ENCODE measurements around the gene GPR26. TPM values are rescaled to one million over a fixed set of nuclear protein-coding genes. Genes with fewer than 3 reads are reported as not detected.

GPR26 gene, protein sequence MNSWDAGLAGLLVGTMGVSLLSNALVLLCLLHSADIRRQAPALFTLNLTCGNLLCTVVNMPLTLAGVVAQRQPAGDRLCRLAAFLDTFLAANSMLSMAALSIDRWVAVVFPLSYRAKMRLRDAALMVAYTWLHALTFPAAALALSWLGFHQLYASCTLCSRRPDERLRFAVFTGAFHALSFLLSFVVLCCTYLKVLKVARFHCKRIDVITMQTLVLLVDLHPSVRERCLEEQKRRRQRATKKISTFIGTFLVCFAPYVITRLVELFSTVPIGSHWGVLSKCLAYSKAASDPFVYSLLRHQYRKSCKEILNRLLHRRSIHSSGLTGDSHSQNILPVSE
- not detected for total RNA-seq

DNA sequence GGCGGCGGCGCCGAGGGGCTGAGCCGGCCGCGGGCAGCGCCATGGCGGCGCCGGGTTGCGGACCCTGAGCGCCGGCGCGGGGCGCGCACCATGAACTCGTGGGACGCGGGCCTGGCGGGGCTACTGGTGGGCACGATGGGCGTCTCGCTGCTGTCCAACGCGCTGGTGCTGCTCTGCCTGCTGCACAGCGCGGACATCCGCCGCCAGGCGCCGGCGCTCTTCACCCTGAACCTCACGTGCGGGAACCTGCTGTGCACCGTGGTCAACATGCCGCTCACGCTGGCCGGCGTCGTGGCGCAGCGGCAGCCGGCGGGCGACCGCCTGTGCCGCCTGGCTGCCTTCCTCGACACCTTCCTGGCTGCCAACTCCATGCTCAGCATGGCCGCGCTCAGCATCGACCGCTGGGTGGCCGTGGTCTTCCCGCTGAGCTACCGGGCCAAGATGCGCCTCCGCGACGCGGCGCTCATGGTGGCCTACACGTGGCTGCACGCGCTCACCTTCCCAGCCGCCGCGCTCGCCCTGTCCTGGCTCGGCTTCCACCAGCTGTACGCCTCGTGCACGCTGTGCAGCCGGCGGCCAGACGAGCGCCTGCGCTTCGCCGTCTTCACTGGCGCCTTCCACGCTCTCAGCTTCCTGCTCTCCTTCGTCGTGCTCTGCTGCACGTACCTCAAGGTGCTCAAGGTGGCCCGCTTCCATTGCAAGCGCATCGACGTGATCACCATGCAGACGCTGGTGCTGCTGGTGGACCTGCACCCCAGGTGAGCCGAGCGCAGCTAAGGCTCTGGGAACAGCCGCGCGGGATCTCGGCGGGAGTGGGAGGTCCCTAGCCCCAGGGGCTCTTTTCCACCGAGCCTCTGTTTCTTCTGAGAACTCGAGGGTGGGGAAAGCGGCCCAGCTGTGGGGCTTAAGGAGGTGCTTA, at the start of gene GPR26:
Gene GPR26 (plus strand): TSS at position 38 of the 919 bp plus-strand sequence. CDS start 53 bp downstream, at position 91.
- DNase-seq (ENCODE audit: low spot score) (no peak), ATAC-seq (ENCODE audit: low FRiP score) (no peak)
- TF ChIP-seq, protein P1, sequence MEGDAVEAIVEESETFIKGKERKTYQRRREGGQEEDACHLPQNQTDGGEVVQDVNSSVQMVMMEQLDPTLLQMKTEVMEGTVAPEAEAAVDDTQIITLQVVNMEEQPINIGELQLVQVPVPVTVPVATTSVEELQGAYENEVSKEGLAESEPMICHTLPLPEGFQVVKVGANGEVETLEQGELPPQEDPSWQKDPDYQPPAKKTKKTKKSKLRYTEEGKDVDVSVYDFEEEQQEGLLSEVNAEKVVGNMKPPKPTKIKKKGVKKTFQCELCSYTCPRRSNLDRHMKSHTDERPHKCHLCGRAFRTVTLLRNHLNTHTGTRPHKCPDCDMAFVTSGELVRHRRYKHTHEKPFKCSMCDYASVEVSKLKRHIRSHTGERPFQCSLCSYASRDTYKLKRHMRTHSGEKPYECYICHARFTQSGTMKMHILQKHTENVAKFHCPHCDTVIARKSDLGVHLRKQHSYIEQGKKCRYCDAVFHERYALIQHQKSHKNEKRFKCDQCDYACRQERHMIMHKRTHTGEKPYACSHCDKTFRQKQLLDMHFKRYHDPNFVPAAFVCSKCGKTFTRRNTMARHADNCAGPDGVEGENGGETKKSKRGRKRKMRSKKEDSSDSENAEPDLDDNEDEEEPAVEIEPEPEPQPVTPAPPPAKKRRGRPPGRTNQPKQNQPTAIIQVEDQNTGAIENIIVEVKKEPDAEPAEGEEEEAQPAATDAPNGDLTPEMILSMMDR (IDR thresholded peaks at IDR 0.05) = no peak

DNA sequence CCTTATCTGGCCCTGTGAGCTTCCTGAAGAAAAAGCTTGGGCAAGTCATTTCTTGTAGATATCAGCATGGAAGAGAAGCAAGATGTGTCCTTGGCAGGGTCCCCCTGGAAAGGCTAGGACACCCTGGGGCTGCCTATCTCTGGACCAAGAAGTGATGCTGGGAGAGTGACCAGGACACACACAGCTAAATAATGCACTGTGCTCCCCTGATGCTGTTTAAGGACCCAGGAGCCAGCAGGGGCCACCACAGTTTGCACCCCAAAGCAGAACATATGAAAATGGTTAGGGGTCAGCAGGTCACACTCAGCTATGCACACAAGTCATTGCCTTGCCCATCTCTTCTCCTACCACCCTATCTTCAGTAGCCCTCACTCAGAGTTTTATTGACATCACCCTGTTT, 47.9 kb upstream of the GPR26 start:
- DNase-seq (ENCODE audit: low spot score) = no peak
- no peak for ATAC-seq (ENCODE audit: low FRiP score)
- TF ChIP-seq, protein P1 (IDR thresholded peaks at IDR 0.05) = no peak

DNA sequence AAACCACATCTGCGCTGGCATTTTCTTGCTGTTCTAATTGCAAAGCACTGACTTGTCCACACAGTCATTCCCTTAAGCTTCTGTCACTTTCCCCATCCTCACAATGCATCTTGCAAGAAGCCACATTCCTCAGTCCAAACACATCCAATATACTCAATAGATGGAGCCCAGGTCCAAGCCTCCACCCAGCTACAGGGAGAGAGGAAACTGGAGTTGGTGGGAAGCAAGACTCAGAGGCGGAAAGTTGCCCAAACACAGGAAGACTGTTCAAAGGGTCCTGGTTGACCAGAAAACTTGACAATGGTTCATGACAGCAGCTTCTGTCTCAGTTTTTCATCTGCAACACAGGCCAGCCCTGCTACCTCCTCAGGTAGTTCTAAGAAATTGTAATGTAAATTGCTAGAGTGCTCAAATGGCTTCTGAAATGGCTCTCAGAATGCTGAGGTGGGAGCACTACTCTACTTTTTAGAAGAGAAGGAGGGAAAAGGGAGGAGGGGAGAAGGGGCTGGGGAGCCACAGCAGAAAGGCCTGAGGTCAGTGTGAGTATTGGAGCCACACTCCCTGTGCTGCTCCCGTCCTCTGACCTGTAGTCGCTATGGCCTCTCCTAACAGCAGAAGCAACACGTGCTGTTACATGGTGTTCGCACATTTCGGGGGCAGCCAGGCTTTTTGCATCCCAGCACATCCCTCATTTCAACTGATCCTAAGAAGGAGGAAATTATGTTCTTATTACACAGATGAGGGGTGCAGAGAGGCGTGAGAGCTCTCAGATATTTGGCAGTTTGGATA, 46.9 kb upstream of the GPR26 start:
- DNase-seq (ENCODE audit: low spot score) (no peak), ATAC-seq (ENCODE audit: low FRiP score) (no peak)
- TF ChIP-seq, protein P1 (IDR thresholded peaks at IDR 0.05) = no peak

DNA sequence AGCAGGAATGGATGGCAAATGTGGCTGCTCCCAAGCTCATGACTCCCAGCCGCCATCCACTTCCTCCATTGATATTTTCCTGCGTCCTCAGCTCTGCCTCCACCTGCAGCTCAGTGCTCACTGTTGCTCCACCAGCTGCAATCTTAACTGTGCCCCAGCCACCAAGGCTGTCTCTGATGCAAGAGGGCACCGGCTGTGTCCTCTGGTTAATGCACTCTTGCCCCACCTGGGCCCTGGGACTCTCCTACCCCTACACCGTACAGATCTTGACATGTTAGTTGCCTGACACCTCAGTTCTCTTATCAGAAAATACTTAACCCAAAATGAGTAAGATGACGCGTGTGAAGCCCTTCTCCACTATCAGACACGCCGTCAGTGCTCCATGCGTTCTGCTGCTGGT, 45.5 kb upstream of the GPR26 start:
- TF ChIP-seq, protein P1 (IDR thresholded peaks at IDR 0.05) = no peak
- no peak for ATAC-seq (ENCODE audit: low FRiP score)
- DNase-seq (ENCODE audit: low spot score) = no peak

DNA sequence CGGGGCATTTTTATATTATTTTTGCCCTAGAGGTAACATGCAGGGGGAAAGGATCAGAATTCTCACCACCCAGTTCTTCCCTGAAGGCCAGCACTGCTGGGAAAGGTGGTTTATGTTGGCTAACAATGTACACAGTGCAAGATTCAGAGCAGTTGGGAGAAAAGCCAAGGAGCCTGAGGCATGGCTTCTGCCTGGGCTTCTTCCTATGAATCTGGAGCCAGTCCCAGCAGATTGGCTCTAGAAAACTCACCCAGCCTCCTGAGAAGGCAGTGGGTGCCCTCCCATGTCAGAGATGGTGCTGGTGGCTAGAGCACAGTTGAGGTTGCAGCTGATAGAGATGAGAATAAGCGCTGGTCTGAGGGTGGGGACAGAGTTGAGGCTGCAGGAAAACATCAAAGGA, 44.7 kb upstream of the GPR26 start:
- ATAC-seq (ENCODE audit: low FRiP score) = no peak
- DNase-seq (ENCODE audit: low spot score) = no peak
- TF ChIP-seq, protein P1 (IDR thresholded peaks at IDR 0.05) = no peak

DNA sequence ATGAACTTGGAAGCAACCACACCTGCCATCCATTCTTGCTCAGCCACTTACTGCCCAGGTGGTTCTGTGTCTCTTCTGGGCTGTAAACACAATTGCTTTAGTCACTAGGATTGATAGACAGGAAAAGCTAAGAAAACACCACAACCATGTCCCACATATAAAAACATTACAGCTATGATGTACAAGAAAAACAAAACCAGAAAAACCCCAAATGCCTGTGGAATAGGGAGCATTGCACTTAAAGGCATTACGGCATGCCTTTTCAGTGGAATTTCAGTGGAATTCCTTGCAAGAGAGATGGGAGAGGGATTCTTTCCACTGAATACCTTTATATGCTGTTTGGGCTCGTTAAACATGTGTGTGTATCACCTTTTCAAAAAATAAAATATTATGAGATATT, 44.2 kb upstream of the GPR26 start:
- DNase-seq (ENCODE audit: low spot score) (no peak), ATAC-seq (ENCODE audit: low FRiP score) (no peak)
- TF ChIP-seq, protein P1 (IDR thresholded peaks at IDR 0.05) = no peak

All from omental fat pad (tissue), 4 donors.